Stimulated activated naive CD4-positive, alpha-beta T cell treated with Interleukin-2 at 50 U/mL for 16 hours (primary cell): Measurements from ENCODE around the gene NFATC1.

Source experiments
- DNase-seq: peaks from one replicate; lab custom pipeline; 2025; lab: John Stamatoyannopoulos, UW

The NFATC1 gene

GRCh38 chr18:79537758-79538157 lies 142.0 kb downstream of the NFATC1 start:
- DNase-seq: no peak

- DNase-seq: no peak
Measured at GRCh38 chr18:79538635-79539034, 142.9 kb downstream of the NFATC1 start.

- no peak for DNase-seq
Measured at GRCh38 chr18:79540161-79540903, 144.6 kb downstream of the NFATC1 start.

- no peak for DNase-seq
Measured at GRCh38 chr18:79540904-79541282, 145.2 kb downstream of the NFATC1 start.

- DNase-seq: no peak
Measured at GRCh38 chr18:79542213-79542612, 146.5 kb downstream of the NFATC1 start.

- DNase-seq: no peak
Measured at GRCh38 chr18:79542876-79543750, 147.4 kb downstream of the NFATC1 start.

GRCh38 chr18:79543861-79544385 lies 148.2 kb downstream of the NFATC1 start:
- no peak for DNase-seq

GRCh38 chr18:79544386-79544963 lies 148.7 kb downstream of the NFATC1 start:
- DNase-seq: no peak

- no peak for DNase-seq
Measured at GRCh38 chr18:79545255-79545654, 149.5 kb downstream of the NFATC1 start.

GRCh38 chr18:79545736-79546171 lies 150.0 kb downstream of the NFATC1 start:
- DNase-seq: no peak

- DNase-seq: no peak
Measured at GRCh38 chr18:79546781-79547272, 151.1 kb downstream of the NFATC1 start.

GRCh38 chr18:79547413-79548076 lies 151.8 kb downstream of the NFATC1 start:
- DNase-seq: no peak

GRCh38 chr18:79548077-79548450 lies 152.3 kb downstream of the NFATC1 start:
- DNase-seq: no peak

GRCh38 chr18:79548621-79548985 lies 152.9 kb downstream of the NFATC1 start:
- no peak for DNase-seq

- DNase-seq: no peak
Measured at GRCh38 chr18:79548986-79549637, 153.4 kb downstream of the NFATC1 start.

- no peak for DNase-seq
Measured at GRCh38 chr18:79549638-79550000, 153.9 kb downstream of the NFATC1 start.

GRCh38 chr18:79552140-79552631 lies 156.5 kb downstream of the NFATC1 start:
- no peak for DNase-seq

GRCh38 chr18:79552696-79553095 lies 157.0 kb downstream of the NFATC1 start:
- no peak for DNase-seq

GRCh38 chr18:79553154-79553553 lies 157.4 kb downstream of the NFATC1 start:
- no peak for DNase-seq

GRCh38 chr18:79553696-79554095 lies 158.0 kb downstream of the NFATC1 start:
- no peak for DNase-seq

- no peak for DNase-seq
Measured at GRCh38 chr18:79554321-79554720, 158.6 kb downstream of the NFATC1 start.
